H9 (cell line): ENCODE measurements around the gene TAF5L. TPM values are rescaled to one million over a fixed set of nuclear protein-coding genes. Genes with fewer than 3 reads are reported as not detected.

Experiments
- DNase-seq: peaks from one replicate; pipeline ENCODE4 v3.0.0-alpha.2; 2017
- H2AFZ ChIP-seq: one replicate; pipeline ENCODE4 v1.6.1; 2013; ENCODE audit warnings: mild to moderate bottlenecking, low read length, control low read depth, moderate library complexity
- H2AK5ac ChIP-seq: 2 replicates; pipeline ENCODE4 v1.6.1; 2013; ENCODE audit warnings: low read length, control low read depth, mixed read lengths; ENCODE audit not compliant: insufficient read length
- H2BK120ac ChIP-seq: one replicate; pipeline ENCODE4 v1.6.1; 2013; ENCODE audit warnings: low read depth, mild to moderate bottlenecking, low read length, control low read depth, inconsistent platforms; ENCODE audit not compliant: poor library complexity, severe bottlenecking
- H2BK12ac ChIP-seq: 2 replicates; pipeline ENCODE4 v1.6.1; 2013; ENCODE audit warnings: low read length, control low read depth, mixed read lengths, low read depth; ENCODE audit not compliant: insufficient read length
- H2BK15ac ChIP-seq: 2 replicates; pipeline ENCODE4 v1.6.1; 2013; ENCODE audit warnings: low read depth, low read length, control low read depth
- H2BK20ac ChIP-seq: one replicate; pipeline ENCODE4 v1.6.1; 2013; ENCODE audit warnings: low read depth, mild to moderate bottlenecking, low read length, control low read depth, inconsistent platforms; ENCODE audit not compliant: poor library complexity, severe bottlenecking
- H2BK5ac ChIP-seq: 2 replicates; pipeline ENCODE4 v1.6.1; 2013; ENCODE audit warnings: low read length, control low read depth, mixed read lengths; ENCODE audit not compliant: insufficient read length
- H3K14ac ChIP-seq: 2 replicates; pipeline ENCODE4 v1.6.1; 2013; ENCODE audit warnings: low read length, control low read depth; ENCODE audit not compliant: insufficient read depth
- H3K18ac ChIP-seq: 2 replicates; pipeline ENCODE4 v1.6.1; 2013; ENCODE audit warnings: low read depth, mild to moderate bottlenecking, mixed read lengths, low read length, control low read depth; ENCODE audit not compliant: insufficient read length
- H3K23ac ChIP-seq: 2 replicates; pipeline ENCODE4 v1.6.1; 2013; ENCODE audit warnings: low read length, control low read depth, mixed read lengths, low read depth; ENCODE audit not compliant: insufficient read length
- H3K23me2 ChIP-seq: 2 replicates; pipeline ENCODE4 v1.6.1; 2013; ENCODE audit warnings: low read depth, mild to moderate bottlenecking, mixed read lengths, low read length, control low read depth; ENCODE audit not compliant: insufficient read length, poor library complexity, severe bottlenecking
- H3K27ac ChIP-seq: 2 replicates; pipeline ENCODE4 v1.5.1; 2013; ENCODE audit warnings: low read length, control low read depth, mixed read lengths, low read depth; ENCODE audit not compliant: insufficient read length
- H3K27me3 ChIP-seq: 2 replicates; pipeline ENCODE4 v1.6.1; 2013; ENCODE audit warnings: low read length, control low read depth, inconsistent platforms; ENCODE audit not compliant: insufficient read depth
- H3K4ac ChIP-seq: 2 replicates; pipeline ENCODE4 v1.6.1; 2013; ENCODE audit warnings: low read depth, mild to moderate bottlenecking, control low read depth, inconsistent platforms, low read length, moderate library complexity
- H3K4me1 ChIP-seq: 2 replicates; pipeline ENCODE4 v1.6.1; 2013; ENCODE audit warnings: low read length, control low read depth, inconsistent platforms; ENCODE audit not compliant: insufficient read depth
- H3K4me2 ChIP-seq: 2 replicates; pipeline ENCODE4 v1.6.1; 2013; ENCODE audit warnings: low read length, control low read depth, mixed read lengths; ENCODE audit not compliant: insufficient read length, insufficient read depth
- H3K56ac ChIP-seq: 2 replicates; pipeline ENCODE4 v1.6.1; 2013; ENCODE audit warnings: low read depth, mild to moderate bottlenecking, mixed read lengths, low read length, control low read depth; ENCODE audit not compliant: insufficient read length
- H3K79me1 ChIP-seq: 2 replicates; pipeline ENCODE4 v1.6.1; 2013; ENCODE audit warnings: low read depth, mild to moderate bottlenecking, moderate library complexity, low read length, control low read depth, inconsistent platforms; ENCODE audit not compliant: insufficient read depth, poor library complexity, severe bottlenecking
- H3K79me2 ChIP-seq: 2 replicates; pipeline ENCODE4 v1.6.1; 2013; ENCODE audit warnings: low read length, control low read depth, inconsistent platforms; ENCODE audit not compliant: insufficient read depth
- H3K9ac ChIP-seq: 2 replicates; pipeline ENCODE4 v1.6.1; 2013; ENCODE audit warnings: low read length, control low read depth, mixed read lengths; ENCODE audit not compliant: insufficient read length; ENCODE audit errors: extremely low read depth
- H3K9me3 ChIP-seq: one replicate; pipeline ENCODE4 v1.6.1; 2013; ENCODE audit warnings: low read depth, low read length, inconsistent platforms; ENCODE audit not compliant: control insufficient read depth
- H3T11ph ChIP-seq: one replicate; pipeline ENCODE4 v1.6.1; 2013; ENCODE audit warnings: mild to moderate bottlenecking, low read length, control low read depth, inconsistent platforms
- H4K20me1 ChIP-seq: one replicate; pipeline ENCODE4 v1.6.1; 2013; ENCODE audit not compliant: control insufficient read depth, insufficient read length, insufficient read depth
- H4K5ac ChIP-seq: 2 replicates; pipeline ENCODE4 v1.6.1; 2013; ENCODE audit warnings: low read depth, mild to moderate bottlenecking, mixed read lengths, low read length, control low read depth; ENCODE audit not compliant: insufficient read length
- H4K8ac ChIP-seq: replicated peaks from 2 replicates; pipeline ENCODE4 v1.6.1; 2013; ENCODE audit warnings: low read length, control low read depth, mixed read lengths, low read depth; ENCODE audit not compliant: insufficient read length
- H4K91ac ChIP-seq: 2 replicates; pipeline ENCODE4 v1.6.1; 2013; ENCODE audit warnings: low read depth, mild to moderate bottlenecking, moderate library complexity, mixed read lengths, low read length, control low read depth; ENCODE audit not compliant: insufficient read length
- H3K27ac Mint-ChIP-seq, 3 experiments: 2 replicates in 2 of 3; 3 replicates in 1 of 3; pipeline ENCODE4 v1.8.0; 2020 to 2021; ENCODE audit warnings: mixed read lengths in 3 of 3, mild to moderate bottlenecking in 1 of 3, moderate library complexity in 1 of 3
- H3K27me3 Mint-ChIP-seq: 2 replicates; pipeline ENCODE4 v1.8.0; 2021; ENCODE audit warnings: low read depth, mild to moderate bottlenecking, moderate library complexity, mixed read lengths
- H3K36me3 Mint-ChIP-seq, 3 experiments: 2 replicates in 2 of 3; 3 replicates in 1 of 3; pipeline ENCODE4 v1.8.0; 2020 to 2021; ENCODE audit warnings: low read depth in 3 of 3, mixed read lengths in 3 of 3; ENCODE audit not compliant: insufficient read depth in 1 of 3
- H3K4me1 Mint-ChIP-seq, 2 experiments: 2 replicates each; pipeline ENCODE4 v1.8.0; 2020; ENCODE audit warnings: mixed read lengths in 2 of 2
- H3K4me3 Mint-ChIP-seq, 2 experiments: 2 replicates in 1 of 2; 3 replicates in 1 of 2; pipeline ENCODE4 v1.8.0; 2020 to 2021; ENCODE audit warnings: mild to moderate bottlenecking in 2 of 2, mixed read lengths in 2 of 2, moderate library complexity in 1 of 2
- H3K9me3 Mint-ChIP-seq, 2 experiments: 2 replicates in 1 of 2; 3 replicates in 1 of 2; pipeline ENCODE4 v1.8.0; 2020; ENCODE audit warnings: mild to moderate bottlenecking in 2 of 2, mixed read lengths in 2 of 2, moderate library complexity in 1 of 2
- WGBS: extraction: QIAGEN DNeasy Blood & Tissue Kit; methylation state at CpG from one replicate; pipeline ENCODE4 v1.1.7; 2013; ENCODE audit warnings: missing lambda C conversion rate, low lambda C conversion rate, mixed read lengths; ENCODE audit not compliant: insufficient read length; ENCODE audit errors: extremely low coverage; 5-methylcytosine and 5-hydroxymethylcytosine counted together
- total RNA-seq: library from RNA; stranded (reverse); gene quantifications from 2 replicates; pipeline ENCODE4 v1.2.1, GENCODE V29; 2021
- TF ChIP-seq, protein P1 (sequence below): fragments of 200-600 bp; sonication (generic); conservative IDR thresholded peaks from 3 replicates; pipeline ENCODE4 v1.8.0; 2021; ENCODE audit warnings: antibody characterized with exemption, mild to moderate bottlenecking

TAF5L gene
- total RNA-seq, 1 experiment from 2014 or later = 30.3 TPM

DNA sequence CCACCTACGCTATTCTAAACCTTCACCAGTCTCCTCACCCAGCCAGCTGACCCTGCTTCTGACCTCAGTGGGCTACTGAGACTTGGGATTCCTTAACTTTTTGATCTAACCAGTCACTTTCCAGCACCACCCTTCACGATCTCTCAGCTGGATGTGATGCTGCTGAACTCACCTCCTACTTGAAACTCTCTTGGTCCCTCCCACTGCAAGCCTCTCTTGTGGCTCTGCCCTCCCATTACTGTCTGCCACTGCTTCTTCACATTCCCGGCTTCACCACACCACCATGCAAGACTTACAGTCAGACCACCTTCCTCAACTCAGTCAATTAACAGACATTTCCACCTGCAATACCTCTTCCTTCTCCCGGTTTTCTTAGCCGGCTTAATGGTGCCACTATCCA, 6.3 kb downstream of the TAF5L start:
- H3K27ac Mint-ChIP-seq = no peak overlapping the region
- peaks cover 21 to 24% of the 10 kb centered on the region in 2 experiments for H3K4me1 Mint-ChIP-seq
- H4K5ac ChIP-seq = no peak overlapping the region
- peaks cover under 1% of the 10 kb centered on the region for H3K23me2 ChIP-seq
- H3K4me3 Mint-ChIP-seq = no peak overlapping the region
- no peak overlapping the region for H3K14ac ChIP-seq
- no peak overlapping the region for H4K91ac ChIP-seq
- no peaks in the 10 kb centered on the region for H3K27me3 Mint-ChIP-seq
- H3K9ac ChIP-seq = no peak overlapping the region
- H3K27ac ChIP-seq = no peak overlapping the region
- TF ChIP-seq, protein P1, sequence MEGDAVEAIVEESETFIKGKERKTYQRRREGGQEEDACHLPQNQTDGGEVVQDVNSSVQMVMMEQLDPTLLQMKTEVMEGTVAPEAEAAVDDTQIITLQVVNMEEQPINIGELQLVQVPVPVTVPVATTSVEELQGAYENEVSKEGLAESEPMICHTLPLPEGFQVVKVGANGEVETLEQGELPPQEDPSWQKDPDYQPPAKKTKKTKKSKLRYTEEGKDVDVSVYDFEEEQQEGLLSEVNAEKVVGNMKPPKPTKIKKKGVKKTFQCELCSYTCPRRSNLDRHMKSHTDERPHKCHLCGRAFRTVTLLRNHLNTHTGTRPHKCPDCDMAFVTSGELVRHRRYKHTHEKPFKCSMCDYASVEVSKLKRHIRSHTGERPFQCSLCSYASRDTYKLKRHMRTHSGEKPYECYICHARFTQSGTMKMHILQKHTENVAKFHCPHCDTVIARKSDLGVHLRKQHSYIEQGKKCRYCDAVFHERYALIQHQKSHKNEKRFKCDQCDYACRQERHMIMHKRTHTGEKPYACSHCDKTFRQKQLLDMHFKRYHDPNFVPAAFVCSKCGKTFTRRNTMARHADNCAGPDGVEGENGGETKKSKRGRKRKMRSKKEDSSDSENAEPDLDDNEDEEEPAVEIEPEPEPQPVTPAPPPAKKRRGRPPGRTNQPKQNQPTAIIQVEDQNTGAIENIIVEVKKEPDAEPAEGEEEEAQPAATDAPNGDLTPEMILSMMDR = no peak
- H2AK5ac ChIP-seq = no peak overlapping the region
- no peak overlapping the region for H2BK12ac ChIP-seq
- no peak for DNase-seq
- peaks cover 3% of the 10 kb centered on the region for H3K79me1 ChIP-seq
- H3T11ph ChIP-seq = no peak overlapping the region
- H3K4ac ChIP-seq = no peak overlapping the region
- no peaks in the 10 kb centered on the region for H3K9me3 ChIP-seq
- H2BK120ac ChIP-seq = no peak overlapping the region
- no CpG with 5 or more reads among the region's 5 CpGs for WGBS
- H3K79me2 ChIP-seq = peaks cover 11% of the 10 kb centered on the region
- H3K18ac ChIP-seq = no peak overlapping the region
- H3K4me1 ChIP-seq = peaks cover 3% of the 10 kb centered on the region; the same call in 1 of the 2 replicates
- no peak overlapping the region for H3K56ac ChIP-seq
- no peak overlapping the region for H3K23ac ChIP-seq
- no peaks in the 10 kb centered on the region for H4K20me1 ChIP-seq
- no peaks in the 10 kb centered on the region for H3K27me3 ChIP-seq
- H3K36me3 Mint-ChIP-seq = peaks cover 0 to 6% (median 0%) of the 10 kb centered on the region in 3 experiments; a peak in 2 of 7 replicates
- H4K8ac ChIP-seq = no peak overlapping the region
- no peaks in the 10 kb centered on the region for H3K9me3 Mint-ChIP-seq
- no peak overlapping the region for H3K4me2 ChIP-seq
- H2BK20ac ChIP-seq = no peak overlapping the region
- H2BK15ac ChIP-seq = no peak overlapping the region
- H2BK5ac ChIP-seq = no peak overlapping the region
- no peak overlapping the region for H2AFZ ChIP-seq
